Measurements from ENCODE around the gene ACSBG1.

Gene ACSBG1

GRCh38 chr15:78243058-78243457 is 8.7 kb upstream of the ACSBG1 start:
- no peak for DNase-seq (ENCODE audit: low read depth)
- TF ChIP-seq, protein P1, sequence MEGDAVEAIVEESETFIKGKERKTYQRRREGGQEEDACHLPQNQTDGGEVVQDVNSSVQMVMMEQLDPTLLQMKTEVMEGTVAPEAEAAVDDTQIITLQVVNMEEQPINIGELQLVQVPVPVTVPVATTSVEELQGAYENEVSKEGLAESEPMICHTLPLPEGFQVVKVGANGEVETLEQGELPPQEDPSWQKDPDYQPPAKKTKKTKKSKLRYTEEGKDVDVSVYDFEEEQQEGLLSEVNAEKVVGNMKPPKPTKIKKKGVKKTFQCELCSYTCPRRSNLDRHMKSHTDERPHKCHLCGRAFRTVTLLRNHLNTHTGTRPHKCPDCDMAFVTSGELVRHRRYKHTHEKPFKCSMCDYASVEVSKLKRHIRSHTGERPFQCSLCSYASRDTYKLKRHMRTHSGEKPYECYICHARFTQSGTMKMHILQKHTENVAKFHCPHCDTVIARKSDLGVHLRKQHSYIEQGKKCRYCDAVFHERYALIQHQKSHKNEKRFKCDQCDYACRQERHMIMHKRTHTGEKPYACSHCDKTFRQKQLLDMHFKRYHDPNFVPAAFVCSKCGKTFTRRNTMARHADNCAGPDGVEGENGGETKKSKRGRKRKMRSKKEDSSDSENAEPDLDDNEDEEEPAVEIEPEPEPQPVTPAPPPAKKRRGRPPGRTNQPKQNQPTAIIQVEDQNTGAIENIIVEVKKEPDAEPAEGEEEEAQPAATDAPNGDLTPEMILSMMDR (IDR thresholded peaks at IDR 0.05; ENCODE audit: low read depth, low read length, missing control alignments), result no peak

DNA sequence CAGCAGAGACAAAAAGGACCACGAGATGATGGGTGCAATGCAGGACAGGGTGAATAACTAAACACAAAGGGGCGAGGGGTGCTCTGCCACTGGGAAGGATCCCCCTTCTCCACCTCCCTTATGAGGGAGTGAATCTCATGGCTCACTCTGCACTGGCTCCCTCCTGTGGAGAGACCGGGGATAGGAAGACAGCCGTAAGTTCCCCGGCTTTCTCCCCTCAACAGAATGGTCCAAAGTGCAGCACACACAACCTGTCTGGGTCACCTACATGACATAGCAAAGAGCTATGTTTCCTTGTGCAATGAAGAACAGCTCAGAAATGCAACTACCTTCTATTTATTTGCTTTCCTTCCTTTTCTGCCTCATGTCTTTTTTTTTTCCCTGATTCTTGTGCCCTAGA is 7.8 kb upstream of the ACSBG1 start:
- no peak for DNase-seq (ENCODE audit: low read depth)
- TF ChIP-seq, protein P1 (IDR thresholded peaks at IDR 0.05; ENCODE audit: low read depth, low read length, missing control alignments), result peak; percentile 70
- H3K4me3 ChIP-seq (ENCODE audit: low read depth, low read length), result no peak overlapping the region

More at GRCh38 chr15:78243058-78243457, 8.7 kb upstream of the ACSBG1 start:
- no peak overlapping the region for H3K4me3 ChIP-seq (ENCODE audit: low read depth, low read length)

DNA sequence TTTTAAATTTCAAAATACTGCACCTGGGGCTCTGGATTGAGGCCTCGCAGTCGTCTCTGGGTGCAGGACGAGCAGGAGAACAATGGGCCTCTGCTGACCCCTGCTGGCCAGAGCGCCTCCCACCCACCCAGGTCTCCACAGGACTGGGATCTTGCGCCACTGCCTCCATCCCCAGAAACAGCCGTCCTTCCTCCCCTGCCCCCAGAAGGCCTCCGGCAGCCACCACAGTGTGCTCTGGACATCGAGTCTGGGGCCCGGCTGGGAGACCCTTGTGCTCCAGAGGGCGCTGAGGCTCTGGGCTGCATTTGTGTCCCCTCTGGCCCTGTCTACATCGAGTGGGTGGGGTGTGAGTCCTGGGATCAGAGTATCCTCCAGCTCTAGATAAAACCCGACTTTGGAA is 6.7 kb upstream of the ACSBG1 start:
- TF ChIP-seq, protein P1 (IDR thresholded peaks at IDR 0.05; ENCODE audit: low read depth, low read length, missing control alignments), result peak; percentile 90
- no peak for DNase-seq (ENCODE audit: low read depth)
- no peak overlapping the region for H3K4me3 ChIP-seq (ENCODE audit: low read depth, low read length)

- DNase-seq (ENCODE audit: low read depth), result no peak
- TF ChIP-seq, protein P1 (IDR thresholded peaks at IDR 0.05; ENCODE audit: low read depth, low read length, missing control alignments), result no peak
- no peak overlapping the region for H3K4me3 ChIP-seq (ENCODE audit: low read depth, low read length)
Measured at GRCh38 chr15:78239811-78240210, 5.4 kb upstream of the ACSBG1 start.

GRCh38 chr15:78237146-78237545 is 2.8 kb upstream of the ACSBG1 start:
- TF ChIP-seq, protein P1 (IDR thresholded peaks at IDR 0.05; ENCODE audit: low read depth, low read length, missing control alignments), result no peak

DNA sequence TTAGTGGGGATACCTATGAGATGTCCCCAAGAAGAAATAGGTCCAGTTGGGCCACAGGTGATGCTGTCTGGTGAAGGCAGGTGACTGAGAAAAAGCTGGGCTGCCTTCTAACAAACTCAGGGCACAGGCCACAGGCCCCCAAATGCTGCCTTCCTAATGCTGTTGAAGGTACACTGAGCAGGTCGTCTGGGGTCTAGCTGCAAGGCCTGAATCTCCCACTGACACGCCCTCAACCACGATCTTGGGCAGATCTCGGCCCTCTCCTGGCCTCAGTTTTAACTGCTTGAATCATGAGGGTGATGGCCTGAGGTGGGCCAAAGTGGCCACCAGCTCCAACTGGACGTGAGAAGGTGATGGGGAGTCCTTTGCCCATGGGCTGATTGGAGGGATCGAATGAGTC is 2.1 kb upstream of the ACSBG1 start:
- no peak overlapping the region for H3K4me3 ChIP-seq (ENCODE audit: low read depth, low read length)
- TF ChIP-seq, protein P1 (IDR thresholded peaks at IDR 0.05; ENCODE audit: low read depth, low read length, missing control alignments), result no peak
- no peak for DNase-seq (ENCODE audit: low read depth)

More at GRCh38 chr15:78237146-78237545, 2.8 kb upstream of the ACSBG1 start:
- no peak overlapping the region for H3K4me3 ChIP-seq (ENCODE audit: low read depth, low read length)
- no peak for DNase-seq (ENCODE audit: low read depth)

DNA sequence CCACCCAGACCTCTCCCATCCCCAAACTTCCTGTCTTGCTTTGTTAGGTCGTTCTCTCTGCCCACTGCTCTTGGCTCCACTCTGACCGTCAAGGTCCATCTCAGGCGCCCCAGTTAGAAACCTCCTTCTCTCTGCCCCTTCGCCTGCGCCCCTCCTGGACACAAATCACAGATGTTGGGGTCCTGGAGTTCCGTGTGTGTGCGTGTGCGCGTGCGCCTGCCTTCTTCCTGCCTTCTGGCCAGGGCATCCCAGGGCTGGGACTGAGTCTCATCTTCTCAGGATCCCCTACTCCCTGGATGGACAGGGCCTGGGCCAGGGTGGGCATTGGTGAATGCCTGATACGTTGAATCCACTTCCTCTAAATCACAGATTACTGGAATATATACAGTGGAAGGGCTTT is 869 bp downstream of the ACSBG1 start:
- DNase-seq (ENCODE audit: low read depth), result no peak
- TF ChIP-seq, protein P1 (IDR thresholded peaks at IDR 0.05; ENCODE audit: low read depth, low read length, missing control alignments), result no peak
- no peak overlapping the region for H3K4me3 ChIP-seq (ENCODE audit: low read depth, low read length)

Measured in GM12864 (cell line).